Panc1 (cell line): Measurements from ENCODE around the gene DNAH12. TPM values are rescaled to one million over a fixed set of nuclear protein-coding genes. Genes with fewer than 3 reads are reported as not detected.
"Not testable (repeated sequence)": the region's sequence is repeated elsewhere in the genome, so short reads cannot be mapped to it uniquely, and the experiment has no call there.

Experiments used
- ATAC-seq: fragments of 200-7000 bp; cut with Tn5 transposase; 2 replicates; pipeline ENCODE4 v1.9.1; 2020; ENCODE audit warnings: mild to moderate bottlenecking, moderate library complexity
- BruUV-seq: library from RNA; stranded (reverse); fragments of 400-500 nt; replicated peaks from 2 replicates; lab custom pipeline; 2021; lab: Mats Ljungman, UMichigan
- CTCF ChIA-PET: fragments of 300-600 bp; sonication (Branson Sonifier 250); formaldehyde crosslinking; loops from one replicate; lab custom pipeline; 2022; ENCODE audit warnings: antibody characterized with exemption; lab: Charles Lee
- POLR2A ChIA-PET: fragments of 300-600 bp; sonication (Branson Sonifier 250); formaldehyde crosslinking; loops from one replicate; lab custom pipeline; 2022; ENCODE audit warnings: antibody characterized with exemption; lab: Charles Lee
- DNase-seq: peaks from one replicate; pipeline ENCODE4 v3.0.0-alpha.2; 2010; ENCODE audit warnings: low read depth, low spot score
- H3K27ac ChIP-seq: 2 replicates; pipeline ENCODE4 v1.5.1; 2011; ENCODE audit warnings: mild to moderate bottlenecking, low read length, inconsistent platforms
- H3K27me3 ChIP-seq: fragments of 200-500 bp; sonication (Bioruptor generic); 2 replicates; pipeline ENCODE4 v1.6.0; 2014; ENCODE audit warnings: low read length, inconsistent platforms; ENCODE audit not compliant: control insufficient read depth, insufficient read depth
- H3K36me3 ChIP-seq: fragments of 200-500 bp; sonication (Bioruptor generic); 2 replicates; pipeline ENCODE4 v1.5.1; 2014; ENCODE audit warnings: inconsistent platforms, mild to moderate bottlenecking, low read length, moderate library complexity; ENCODE audit not compliant: control insufficient read depth, insufficient read depth
- H3K4me1 ChIP-seq: 2 replicates; pipeline ENCODE4 v1.5.1; 2011; ENCODE audit warnings: inconsistent platforms, mild to moderate bottlenecking, low read length, moderate library complexity; ENCODE audit not compliant: control insufficient read depth, insufficient read depth
- H3K4me3 ChIP-seq, 2 experiments: 2 replicates each; pipeline ENCODE4 v1.5.1; 2011 to 2012; ENCODE audit warnings: low read depth in 2 of 2, low read length in 2 of 2, mild to moderate bottlenecking in 2 of 2, inconsistent platforms in 1 of 2, moderate library complexity in 1 of 2
- H3K9me3 ChIP-seq: fragments of 200-500 bp; sonication (Bioruptor generic); 2 replicates; pipeline ENCODE4 v1.5.1; 2014; ENCODE audit warnings: low read depth, mild to moderate bottlenecking, inconsistent platforms, low read length, moderate library complexity; ENCODE audit not compliant: control insufficient read depth, insufficient read depth
- CTCF ChIP-seq: fragments of 450-650 bp; IDR thresholded peaks from 2 replicates; pipeline ENCODE4 v1.5.1; 2017; ENCODE audit warnings: mild to moderate bottlenecking
- POLR2AphosphoS5 ChIP-seq: IDR thresholded peaks from 2 replicates; pipeline ENCODE4 v1.6.1; 2012; ENCODE audit warnings: mild to moderate bottlenecking, low read depth, low read length, moderate library complexity
- REST ChIP-seq, 2 experiments: IDR thresholded peaks; 2 replicates each; pipeline ENCODE4 v1.6.1; 2011 to 2012; ENCODE audit warnings: low read depth in 2 of 2, control low read depth in 1 of 2, low read length in 1 of 2, mild to moderate bottlenecking in 1 of 2, moderate library complexity in 1 of 2; ENCODE audit not compliant: insufficient read depth in 1 of 2
- SIN3A ChIP-seq: IDR thresholded peaks from 2 replicates; pipeline ENCODE4 v1.6.1; 2012; ENCODE audit warnings: low read depth, mild to moderate bottlenecking, low read length, moderate library complexity, borderline replicate concordance; ENCODE audit not compliant: insufficient read depth
- TCF7L2 ChIP-seq: IDR thresholded peaks from 2 replicates; pipeline ENCODE4 v1.6.1; 2011; ENCODE audit warnings: mild to moderate bottlenecking, low read depth, low read length, inconsistent platforms
- in situ Hi-C: cut with HindIII; loops from 2 replicates; pipeline ENCODE4 v1.10.0; 2016; ENCODE audit warnings: low sequenced_read_pairs, low pct_unique_long_range_greater_than_20kb
- intact Hi-C: fragments of 100-400 bp; cut with micrococcal nuclease; formaldehyde crosslinking; loops from one replicate; pipeline ENCODE4 v1.10.0; 2022; ENCODE audit not compliant: unreplicated experiment
- total RNA-seq: library from RNA; stranded (reverse); gene quantifications from one replicate; pipeline ENCODE4 v1.2.1, GENCODE V29; 2021; ENCODE audit not compliant: unreplicated experiment

Gene DNAH12
- total RNA-seq, 1 experiment from 2014 or later: 0.21 TPM

GRCh38 chr3:57331078-57331610, 213.0 kb downstream of the DNAH12 start:
- no TSS peak for BruUV-seq
- ATAC-seq (no peak), DNase-seq (no peak)
- no peak overlapping the region for H3K4me3 ChIP-seq
- H3K9me3 ChIP-seq: no peaks in the 10 kb centered on the region
- ChIA-PET POLR2A (interaction anchor here (0.6 kb wide), 1 partner anchor 84 kb away, joined by 3 read pairs; no protein-coding TSS in a partner anchor), CTCF (no interaction called here)
- no peak overlapping the region for H3K27ac ChIP-seq
- in situ Hi-C loops: no loop called here
- H3K27me3 ChIP-seq: no peaks in the 10 kb centered on the region; the same call in 1 of the 2 replicates
- H3K36me3 ChIP-seq: no peaks in the 10 kb centered on the region
- intact Hi-C loops: no loop called here
- TF ChIP-seq SIN3A (no peak), TCF7L2 (no peak), REST (IDR thresholded peaks at IDR 0.05; ENCODE audit: insufficient read depth in 1 of 2, low read depth in 2 of 2, low read length in 1 of 2) (no peak), CTCF (no peak; the same call in 1 of the 2 replicates), POLR2AphosphoS5 (no peak)
- H3K4me1 ChIP-seq: no peaks in the 10 kb centered on the region

GRCh38 chr3:57326498-57326897, 217.6 kb downstream of the DNAH12 start:
- H3K4me1 ChIP-seq, H3K9me3 ChIP-seq, H3K27ac ChIP-seq, BruUV-seq, H3K4me3 ChIP-seq, POLR2A ChIA-PET, DNase-seq, intact Hi-C loops, H3K36me3 ChIP-seq, in situ Hi-C loops, CTCF ChIA-PET, H3K27me3 ChIP-seq, ATAC-seq: not testable (repeated sequence)

- Histone ChIP-seq H3K27ac (no peak overlapping the region), H3K4me1 (no peaks in the 10 kb centered on the region), H3K36me3 (no peaks in the 10 kb centered on the region), H3K27me3 (no peaks in the 10 kb centered on the region), H3K9me3 (no peaks in the 10 kb centered on the region), H3K4me3 (no peak overlapping the region)
- ATAC-seq (no peak), DNase-seq (no peak)
- ChIA-PET CTCF (no interaction called here), POLR2A (no interaction called here)
- TF ChIP-seq REST (IDR thresholded peaks at IDR 0.05; ENCODE audit: insufficient read depth in 1 of 2, low read depth in 2 of 2, low read length in 1 of 2) (no peak), SIN3A (no peak), TCF7L2 (no peak), CTCF (no peak), POLR2AphosphoS5 (no peak)
- no TSS peak for BruUV-seq
- intact Hi-C loops: no loop called here
- in situ Hi-C loops: no loop called here
Observed at GRCh38 chr3:57314204-57314603, 229.9 kb downstream of the DNAH12 start.
